Measurements from ENCODE around the gene CISD1.
A peak's percentile ranks its signal among the peaks of the same experiment; 100 is the strongest.

CISD1 gene

GRCh38 chr10:58322835-58323209, 53.9 kb downstream of the CISD1 start:
- H3K27me3 Mint-ChIP-seq (ENCODE audit: low read depth, poor library complexity): peaks cover 19% of the 10 kb centered on the region
- H3K9me3 Mint-ChIP-seq: no peaks in the 10 kb centered on the region
- no peak overlapping the region for H3K4me3 Mint-ChIP-seq
- H3K27ac Mint-ChIP-seq: peak overlapping the region; percentile 95
- TF ChIP-seq CTCF (IDR thresholded peaks at IDR 0.05): no peak
- H3K4me1 Mint-ChIP-seq: peaks cover 11% of the 10 kb centered on the region
- DNase-seq: no peak
- no peaks in the 10 kb centered on the region for H3K36me3 Mint-ChIP-seq (ENCODE audit: low read depth)

- Mint-ChIP-seq H3K27me3 (ENCODE audit: low read depth, poor library complexity) (peaks cover 20% of the 10 kb centered on the region), H3K9me3 (no peaks in the 10 kb centered on the region), H3K4me1 (peaks cover 11% of the 10 kb centered on the region), H3K27ac (no peak overlapping the region), H3K4me3 (no peak overlapping the region), H3K36me3 (ENCODE audit: low read depth) (no peaks in the 10 kb centered on the region)
- no peak for TF ChIP-seq CTCF (IDR thresholded peaks at IDR 0.05)
- DNase-seq: no peak
Observed at GRCh38 chr10:58326967-58327381, 58.0 kb downstream of the CISD1 start.

- H3K4me3 Mint-ChIP-seq: no peak overlapping the region
- peaks cover 1% of the 10 kb centered on the region for H3K4me1 Mint-ChIP-seq
- H3K27ac Mint-ChIP-seq: no peak overlapping the region
Observed at GRCh38 chr10:58328233-58328632, 59.3 kb downstream of the CISD1 start.

GRCh38 chr10:58330431-58330830, 61.5 kb downstream of the CISD1 start:
- no peak for DNase-seq
- Mint-ChIP-seq H3K9me3 (no peaks in the 10 kb centered on the region), H3K36me3 (ENCODE audit: low read depth) (no peaks in the 10 kb centered on the region), H3K27ac (no peak overlapping the region), H3K4me1 (no peaks in the 10 kb centered on the region), H3K4me3 (no peak overlapping the region), H3K27me3 (ENCODE audit: low read depth, poor library complexity) (peaks cover 13% of the 10 kb centered on the region)
- TF ChIP-seq CTCF (IDR thresholded peaks at IDR 0.05): no peak

More at GRCh38 chr10:58328233-58328632, 59.3 kb downstream of the CISD1 start:
- Mint-ChIP-seq H3K9me3 (no peaks in the 10 kb centered on the region), H3K36me3 (ENCODE audit: low read depth) (no peaks in the 10 kb centered on the region), H3K27me3 (ENCODE audit: low read depth, poor library complexity) (peaks cover 13% of the 10 kb centered on the region)
- DNase-seq: no peak
- TF ChIP-seq CTCF (IDR thresholded peaks at IDR 0.05): no peak

GRCh38 chr10:58331646-58332045, 62.7 kb downstream of the CISD1 start:
- Mint-ChIP-seq H3K4me1 (peaks cover 11% of the 10 kb centered on the region), H3K36me3 (ENCODE audit: low read depth) (no peaks in the 10 kb centered on the region), H3K27ac (no peak overlapping the region), H3K4me3 (no peak overlapping the region), H3K27me3 (ENCODE audit: low read depth, poor library complexity) (peaks cover 10% of the 10 kb centered on the region), H3K9me3 (no peaks in the 10 kb centered on the region)
- no peak for TF ChIP-seq CTCF (IDR thresholded peaks at IDR 0.05)
- no peak for DNase-seq

- peaks cover 2% of the 10 kb centered on the region for H3K27me3 Mint-ChIP-seq (ENCODE audit: low read depth, poor library complexity)
- H3K9me3 Mint-ChIP-seq: no peaks in the 10 kb centered on the region
- H3K4me1 Mint-ChIP-seq: peaks cover 20% of the 10 kb centered on the region
- peaks cover 10% of the 10 kb centered on the region for H3K36me3 Mint-ChIP-seq (ENCODE audit: low read depth)
- H3K27ac Mint-ChIP-seq: peak within 1 kb of the TSS; percentile 71
- peak within 1 kb of the TSS; percentile 98 for H3K4me3 Mint-ChIP-seq
- DNase-seq: peak; percentile 91
- TF ChIP-seq CTCF (IDR thresholded peaks at IDR 0.05): no peak
Observed at GRCh38 chr10:58334817-58335305, 65.9 kb downstream of the CISD1 start, which contains the start of gene UBE2D1. UBE2D1 (plus strand) TSS chr10:58335006; CDS start chr10:58335202, 196 bp downstream.

Data from nephron progenitor cell (in vitro differentiated cells).